ENCODE data around the gene GLIS1.
A peak's percentile ranks its signal among the peaks of the same experiment; 100 is the strongest.

Gene GLIS1

GRCh38 chr1:53735681-53736080 lies 3.3 kb downstream of the GLIS1 start:
- ChIA-PET POLR2A (interaction anchor here (1.3 to 1.9 kb wide), 2 partner anchors 11 to 20 kb away, joined by 5 to 6 read pairs; no protein-coding TSS in a partner anchor), CTCF (interaction anchor here (2.0 kb wide), 1 partner anchor 20 kb away, joined by 13 read pairs; no protein-coding TSS in a partner anchor)
- no peak for TF ChIP-seq CTBP1 (IDR thresholded peaks at IDR 0.05; ENCODE audit: borderline replicate concordance)
- TF ChIP-seq SUZ12 (IDR thresholded peaks at IDR 0.05): no peak
- TF ChIP-seq SP1 (IDR thresholded peaks at IDR 0.05): no peak
- TF ChIP-seq PKNOX1 (IDR thresholded peaks at IDR 0.05): no peak
- TF ChIP-seq L3MBTL2 (conservative IDR thresholded peaks at IDR 0.05): no peak
- no peak for TF ChIP-seq FOXM1 (IDR thresholded peaks at IDR 0.05; ENCODE audit: borderline replicate concordance)
- TF ChIP-seq ARNT (IDR thresholded peaks at IDR 0.05): no peak
- no peak for TF ChIP-seq TARDBP (IDR thresholded peaks at IDR 0.05)
- no peak for TF ChIP-seq FOXA1 (IDR thresholded peaks at IDR 0.05)
- no peak for TF ChIP-seq ZNF384 (IDR thresholded peaks at IDR 0.05)
- no peak for TF ChIP-seq NFRKB (IDR thresholded peaks at IDR 0.05)
- TF ChIP-seq FOXK2 (IDR thresholded peaks at IDR 0.05): no peak
- no peak for TF ChIP-seq ELF4 (IDR thresholded peaks at IDR 0.05)
- no peak for TF ChIP-seq LEF1 (IDR thresholded peaks at IDR 0.05; ENCODE audit: borderline replicate concordance)
- no peak for TF ChIP-seq BHLHE40 (IDR thresholded peaks at IDR 0.05; ENCODE audit: borderline replicate concordance)
- no peak for TF ChIP-seq HDGF (IDR thresholded peaks at IDR 0.05; ENCODE audit: borderline replicate concordance)
- DNase-seq (ENCODE audit: extremely low spot score): no peak

- POLR2A ChIA-PET: interaction anchor here (1.3 to 1.9 kb wide), 2 partner anchors 11 to 19 kb away, joined by 5 to 6 read pairs; no protein-coding TSS in a partner anchor
- TF ChIP-seq HDGF (IDR thresholded peaks at IDR 0.05; ENCODE audit: borderline replicate concordance) (no peak), SP1 (IDR thresholded peaks at IDR 0.05) (no peak), TARDBP (IDR thresholded peaks at IDR 0.05) (no peak), LEF1 (IDR thresholded peaks at IDR 0.05; ENCODE audit: borderline replicate concordance) (no peak), FOXK2 (IDR thresholded peaks at IDR 0.05) (no peak), PKNOX1 (IDR thresholded peaks at IDR 0.05) (no peak), ARNT (IDR thresholded peaks at IDR 0.05) (no peak), ELF4 (IDR thresholded peaks at IDR 0.05) (no peak), L3MBTL2 (conservative IDR thresholded peaks at IDR 0.05) (no peak), BHLHE40 (IDR thresholded peaks at IDR 0.05; ENCODE audit: borderline replicate concordance) (no peak)
- CTCF ChIA-PET: interaction anchor here (2.0 kb wide), 1 partner anchor 20 kb away, joined by 13 read pairs; no protein-coding TSS in a partner anchor
- DNase-seq (ENCODE audit: extremely low spot score): no peak
Measured at GRCh38 chr1:53735261-53735660, 3.7 kb downstream of the GLIS1 start.

GRCh38 chr1:53734650-53735211 lies 4.2 kb downstream of the GLIS1 start:
- CTCF ChIA-PET: no interaction called here
- POLR2A ChIA-PET: interaction anchor here (1.9 kb wide), 1 partner anchor 10 kb away, joined by 6 read pairs; no protein-coding TSS in a partner anchor
- TF ChIP-seq FOXA1 (IDR thresholded peaks at IDR 0.05): no peak
- TF ChIP-seq L3MBTL2 (conservative IDR thresholded peaks at IDR 0.05): no peak
- TF ChIP-seq FOXK2 (IDR thresholded peaks at IDR 0.05): no peak
- TF ChIP-seq ELF4 (IDR thresholded peaks at IDR 0.05): no peak
- no peak for TF ChIP-seq ARNT (IDR thresholded peaks at IDR 0.05)
- no peak for TF ChIP-seq SP1 (IDR thresholded peaks at IDR 0.05)
- TF ChIP-seq BHLHE40 (IDR thresholded peaks at IDR 0.05; ENCODE audit: borderline replicate concordance): no peak
- TF ChIP-seq SUZ12 (IDR thresholded peaks at IDR 0.05): no peak
- TF ChIP-seq ZNF384 (IDR thresholded peaks at IDR 0.05): no peak
- TF ChIP-seq TARDBP (IDR thresholded peaks at IDR 0.05): no peak
- TF ChIP-seq PKNOX1 (IDR thresholded peaks at IDR 0.05): no peak
- no peak for DNase-seq (ENCODE audit: extremely low spot score)

GRCh38 chr1:53733975-53734649 lies 4.9 kb downstream of the GLIS1 start:
- CTCF ChIA-PET: interaction anchor here (1.9 kb wide), 1 partner anchor 18 kb away, joined by 6 read pairs; no protein-coding TSS in a partner anchor

GRCh38 chr1:53733447-53733931 lies 5.5 kb downstream of the GLIS1 start:
- no peak for DNase-seq (ENCODE audit: extremely low spot score)
- ChIA-PET CTCF (interaction anchor here (1.9 kb wide), 1 partner anchor 18 kb away, joined by 6 read pairs; no protein-coding TSS in a partner anchor), POLR2A (no interaction called here)
- TF ChIP-seq CTBP1 (IDR thresholded peaks at IDR 0.05; ENCODE audit: borderline replicate concordance) (no peak), BHLHE40 (IDR thresholded peaks at IDR 0.05; ENCODE audit: borderline replicate concordance) (no peak), HDGF (IDR thresholded peaks at IDR 0.05; ENCODE audit: borderline replicate concordance) (no peak), SUZ12 (IDR thresholded peaks at IDR 0.05) (no peak), FOXK2 (IDR thresholded peaks at IDR 0.05) (no peak), TARDBP (IDR thresholded peaks at IDR 0.05) (no peak), NFRKB (IDR thresholded peaks at IDR 0.05) (no peak), FOXM1 (IDR thresholded peaks at IDR 0.05; ENCODE audit: borderline replicate concordance) (no peak), ZNF384 (IDR thresholded peaks at IDR 0.05) (no peak), LEF1 (IDR thresholded peaks at IDR 0.05; ENCODE audit: borderline replicate concordance) (no peak), FOXA1 (IDR thresholded peaks at IDR 0.05) (no peak), L3MBTL2 (conservative IDR thresholded peaks at IDR 0.05) (no peak), ELF4 (IDR thresholded peaks at IDR 0.05) (no peak), ARNT (IDR thresholded peaks at IDR 0.05) (no peak), PKNOX1 (IDR thresholded peaks at IDR 0.05) (no peak), SP1 (IDR thresholded peaks at IDR 0.05) (no peak)

More at GRCh38 chr1:53733975-53734649, 4.9 kb downstream of the GLIS1 start:
- POLR2A ChIA-PET: no interaction called here
- peak; percentile 83 for TF ChIP-seq ZNF384 (IDR thresholded peaks at IDR 0.05)
- no peak for TF ChIP-seq FOXA1 (IDR thresholded peaks at IDR 0.05)
- no peak for DNase-seq (ENCODE audit: extremely low spot score)
